ENCODE measurements around the gene KIF17.

The KIF17 gene

DNA sequence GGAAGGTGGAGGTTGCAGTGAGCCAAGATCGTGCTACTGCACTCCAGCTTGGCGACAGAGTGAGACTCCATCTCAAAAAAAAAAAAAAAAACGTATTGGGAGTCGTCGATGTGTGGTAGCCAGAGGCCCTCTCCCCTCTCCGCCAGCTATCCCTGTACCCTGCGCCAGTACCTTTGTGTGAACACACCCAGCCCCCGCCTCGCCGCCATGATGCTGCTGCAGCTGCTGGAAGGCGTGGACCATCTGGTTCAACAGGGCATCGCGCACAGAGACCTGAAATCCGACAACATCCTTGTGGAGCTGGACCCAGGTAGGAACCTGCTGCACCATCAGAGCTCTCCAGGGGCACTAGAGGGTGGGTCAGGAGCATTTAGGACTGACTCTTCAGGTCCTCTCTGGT lies 72.4 kb downstream of the KIF17 start:
- TF ChIP-seq EZH2phosphoT487 (IDR thresholded peaks at IDR 0.05; ENCODE audit: borderline replicate concordance, low read length), result no peak
- TF ChIP-seq, protein P1, sequence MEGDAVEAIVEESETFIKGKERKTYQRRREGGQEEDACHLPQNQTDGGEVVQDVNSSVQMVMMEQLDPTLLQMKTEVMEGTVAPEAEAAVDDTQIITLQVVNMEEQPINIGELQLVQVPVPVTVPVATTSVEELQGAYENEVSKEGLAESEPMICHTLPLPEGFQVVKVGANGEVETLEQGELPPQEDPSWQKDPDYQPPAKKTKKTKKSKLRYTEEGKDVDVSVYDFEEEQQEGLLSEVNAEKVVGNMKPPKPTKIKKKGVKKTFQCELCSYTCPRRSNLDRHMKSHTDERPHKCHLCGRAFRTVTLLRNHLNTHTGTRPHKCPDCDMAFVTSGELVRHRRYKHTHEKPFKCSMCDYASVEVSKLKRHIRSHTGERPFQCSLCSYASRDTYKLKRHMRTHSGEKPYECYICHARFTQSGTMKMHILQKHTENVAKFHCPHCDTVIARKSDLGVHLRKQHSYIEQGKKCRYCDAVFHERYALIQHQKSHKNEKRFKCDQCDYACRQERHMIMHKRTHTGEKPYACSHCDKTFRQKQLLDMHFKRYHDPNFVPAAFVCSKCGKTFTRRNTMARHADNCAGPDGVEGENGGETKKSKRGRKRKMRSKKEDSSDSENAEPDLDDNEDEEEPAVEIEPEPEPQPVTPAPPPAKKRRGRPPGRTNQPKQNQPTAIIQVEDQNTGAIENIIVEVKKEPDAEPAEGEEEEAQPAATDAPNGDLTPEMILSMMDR (IDR thresholded peaks at IDR 0.05; ENCODE audit: low read depth, low read length, poor library complexity, severe bottlenecking), result no peak
- Histone ChIP-seq H3K4me3 (ENCODE audit: low read length) (no peak overlapping the region), H3K4me2 (ENCODE audit: low read length) (no peak overlapping the region), H3K27me3 (ENCODE audit: control insufficient read depth, low read length) (no peaks in the 10 kb centered on the region), H3K79me2 (ENCODE audit: control insufficient read depth, low read length) (no peaks in the 10 kb centered on the region), H3K4me1 (ENCODE audit: control insufficient read depth, low read length) (no peaks in the 10 kb centered on the region), H3F3A (ENCODE audit: control insufficient read depth, insufficient read depth) (no peaks in the 10 kb centered on the region), H3K9me3 (ENCODE audit: control insufficient read depth, insufficient read depth, low read length) (no peaks in the 10 kb centered on the region), H3K9me2 (replicated peaks; ENCODE audit: control insufficient read depth, low read length) (no peaks in the 10 kb centered on the region), H3K36me3 (ENCODE audit: control insufficient read depth, low read length) (peaks cover 16% of the 10 kb centered on the region), H4K20me1 (ENCODE audit: control insufficient read depth, insufficient read depth, low read depth, low read length) (no peaks in the 10 kb centered on the region), H3K27ac (ENCODE audit: low read depth, low read length) (no peak overlapping the region)

DNA sequence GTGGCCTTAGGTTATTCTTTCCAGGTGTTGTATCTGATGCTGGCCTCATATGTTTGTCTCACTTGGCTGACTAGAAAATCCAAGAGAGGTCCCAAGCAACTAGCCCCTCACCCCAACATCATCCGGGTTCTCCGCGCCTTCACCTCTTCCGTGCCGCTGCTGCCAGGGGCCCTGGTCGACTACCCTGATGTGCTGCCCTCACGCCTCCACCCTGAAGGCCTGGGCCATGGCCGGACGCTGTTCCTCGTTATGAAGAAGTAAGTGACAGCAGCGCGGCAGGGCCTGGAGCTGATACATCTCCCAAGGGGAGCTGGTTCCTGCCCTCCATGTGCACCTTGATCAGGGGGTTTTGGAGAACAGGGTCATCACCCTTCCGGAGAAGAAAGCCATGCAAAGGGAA lies 73.4 kb downstream of the KIF17 start:
- no peaks in the 10 kb centered on the region for H3K27me3 ChIP-seq (ENCODE audit: control insufficient read depth, low read length)
- H3K36me3 ChIP-seq (ENCODE audit: control insufficient read depth, low read length), result peaks cover 9% of the 10 kb centered on the region
- no peaks in the 10 kb centered on the region for H3K4me1 ChIP-seq (ENCODE audit: control insufficient read depth, low read length)
- no peaks in the 10 kb centered on the region for H4K20me1 ChIP-seq (ENCODE audit: control insufficient read depth, insufficient read depth, low read depth, low read length)
- no peak overlapping the region for H3K4me2 ChIP-seq (ENCODE audit: low read length)
- no peaks in the 10 kb centered on the region for H3K79me2 ChIP-seq (ENCODE audit: control insufficient read depth, low read length)
- no peak overlapping the region for H3K27ac ChIP-seq (ENCODE audit: low read depth, low read length)
- H3K9me2 ChIP-seq (replicated peaks; ENCODE audit: control insufficient read depth, low read length), result no peaks in the 10 kb centered on the region
- no peaks in the 10 kb centered on the region for H3K9me3 ChIP-seq (ENCODE audit: control insufficient read depth, insufficient read depth, low read length)
- H3F3A ChIP-seq (ENCODE audit: control insufficient read depth, insufficient read depth), result no peaks in the 10 kb centered on the region
- no peak for TF ChIP-seq EZH2phosphoT487 (IDR thresholded peaks at IDR 0.05; ENCODE audit: borderline replicate concordance, low read length)
- TF ChIP-seq, protein P1 (IDR thresholded peaks at IDR 0.05; ENCODE audit: low read depth, low read length, poor library complexity, severe bottlenecking), result no peak
- H3K4me3 ChIP-seq (ENCODE audit: low read length), result no peak overlapping the region

DNA sequence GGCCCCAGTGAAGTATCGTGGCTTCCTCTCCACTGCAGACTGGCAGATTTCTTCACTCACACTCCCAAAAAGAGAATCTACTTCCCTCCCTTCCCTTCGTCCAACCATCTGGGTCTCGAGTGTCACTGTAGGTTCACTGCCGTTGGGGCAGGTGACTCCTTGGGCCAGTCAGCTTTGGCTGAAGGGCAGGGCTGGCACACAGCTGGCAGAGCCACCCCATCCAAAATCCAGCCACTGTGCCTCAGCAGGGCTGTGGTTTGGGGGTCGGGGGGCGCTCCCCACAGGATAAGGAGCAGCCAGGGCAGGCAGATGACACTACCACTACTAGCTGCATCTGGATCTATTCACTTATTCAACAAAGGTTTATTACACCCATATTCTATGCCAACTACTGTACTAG lies 74.7 kb downstream of the KIF17 start:
- Histone ChIP-seq H3K79me2 (ENCODE audit: control insufficient read depth, low read length) (no peaks in the 10 kb centered on the region), H3K27ac (ENCODE audit: low read depth, low read length) (no peak overlapping the region), H3K36me3 (ENCODE audit: control insufficient read depth, low read length) (no peaks in the 10 kb centered on the region), H4K20me1 (ENCODE audit: control insufficient read depth, insufficient read depth, low read depth, low read length) (no peaks in the 10 kb centered on the region), H3K4me1 (ENCODE audit: control insufficient read depth, low read length) (no peaks in the 10 kb centered on the region), H3K4me2 (ENCODE audit: low read length) (no peak overlapping the region), H3F3A (ENCODE audit: control insufficient read depth, insufficient read depth) (no peaks in the 10 kb centered on the region), H3K4me3 (ENCODE audit: low read length) (no peak overlapping the region), H3K9me3 (ENCODE audit: control insufficient read depth, insufficient read depth, low read length) (no peaks in the 10 kb centered on the region), H3K27me3 (ENCODE audit: control insufficient read depth, low read length) (no peaks in the 10 kb centered on the region), H3K9me2 (replicated peaks; ENCODE audit: control insufficient read depth, low read length) (no peaks in the 10 kb centered on the region)
- TF ChIP-seq, protein P1 (IDR thresholded peaks at IDR 0.05; ENCODE audit: low read depth, low read length, poor library complexity, severe bottlenecking), result no peak
- no peak for TF ChIP-seq EZH2phosphoT487 (IDR thresholded peaks at IDR 0.05; ENCODE audit: borderline replicate concordance, low read length)

DNA sequence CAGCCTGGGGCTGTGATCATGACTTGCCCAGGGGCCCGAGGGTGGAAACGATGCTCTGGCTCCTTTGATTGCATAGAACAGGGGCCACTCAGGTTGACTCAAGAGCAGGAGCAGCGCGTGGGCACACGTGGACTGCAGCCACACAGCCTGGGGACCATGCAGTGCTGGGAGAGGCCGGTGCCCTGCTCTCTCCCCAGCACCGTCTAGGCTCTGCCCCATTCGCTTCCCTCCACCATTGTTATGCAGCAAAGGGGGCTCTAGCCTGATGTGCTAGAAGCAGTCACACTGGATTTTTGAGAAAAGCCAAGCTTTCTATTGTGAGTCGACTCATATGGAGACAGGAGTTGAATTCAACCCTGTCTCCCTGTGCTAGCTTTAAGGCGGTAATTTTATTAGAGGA lies 75.8 kb downstream of the KIF17 start:
- TF ChIP-seq EZH2phosphoT487 (IDR thresholded peaks at IDR 0.05; ENCODE audit: borderline replicate concordance, low read length), result no peak
- TF ChIP-seq, protein P1 (IDR thresholded peaks at IDR 0.05; ENCODE audit: low read depth, low read length, poor library complexity, severe bottlenecking), result no peak
- H3F3A ChIP-seq (ENCODE audit: control insufficient read depth, insufficient read depth), result no peaks in the 10 kb centered on the region
- H4K20me1 ChIP-seq (ENCODE audit: control insufficient read depth, insufficient read depth, low read depth, low read length), result no peaks in the 10 kb centered on the region
- H3K9me3 ChIP-seq (ENCODE audit: control insufficient read depth, insufficient read depth, low read length), result no peaks in the 10 kb centered on the region
- H3K27ac ChIP-seq (ENCODE audit: low read depth, low read length), result no peak overlapping the region
- no peaks in the 10 kb centered on the region for H3K9me2 ChIP-seq (replicated peaks; ENCODE audit: control insufficient read depth, low read length)
- no peaks in the 10 kb centered on the region for H3K4me1 ChIP-seq (ENCODE audit: control insufficient read depth, low read length)
- H3K36me3 ChIP-seq (ENCODE audit: control insufficient read depth, low read length), result no peaks in the 10 kb centered on the region
- no peak overlapping the region for H3K4me3 ChIP-seq (ENCODE audit: low read length)
- no peak overlapping the region for H3K4me2 ChIP-seq (ENCODE audit: low read length)
- no peaks in the 10 kb centered on the region for H3K27me3 ChIP-seq (ENCODE audit: control insufficient read depth, low read length)
- H3K79me2 ChIP-seq (ENCODE audit: control insufficient read depth, low read length), result no peaks in the 10 kb centered on the region

Measured in DOHH2 (cell line).